DMS79 treated with DMSO at 0.1 percent for 48 hours (cell line): Measurements from ENCODE around the gene HPS4.
A peak's percentile ranks its signal among the peaks of the same experiment; 100 is the strongest.

Source experiments
- DNase-seq: peaks from one replicate; lab custom pipeline; 2025; lab: John Stamatoyannopoulos, UW

Gene HPS4

GRCh38 chr22:26496456-26496855 is 12.9 kb upstream of the HPS4 start:
- DNase-seq: no peak

GRCh38 chr22:26494506-26494905 is 10.9 kb upstream of the HPS4 start:
- peak; percentile 65 for DNase-seq

GRCh38 chr22:26492220-26492619 is 8.6 kb upstream of the HPS4 start:
- DNase-seq: no peak

GRCh38 chr22:26489447-26490036 is 6.0 kb upstream of the HPS4 start:
- DNase-seq: no peak

- peak; percentile 78 for DNase-seq
These were observed 4.4 kb upstream of the HPS4 start for GRCh38 chr22:26487996-26488395.

- DNase-seq: no peak
These were observed 2.8 kb upstream of the HPS4 start for GRCh38 chr22:26486394-26486793.

- no peak for DNase-seq
These were observed 2.3 kb upstream of the HPS4 start for GRCh38 chr22:26485806-26486390.

GRCh38 chr22:26485013-26485412 is 1.4 kb upstream of the HPS4 start:
- DNase-seq: no peak

GRCh38 chr22:26484360-26484706 is 750 bp upstream of the HPS4 start:
- DNase-seq: no peak

- DNase-seq: no peak
These were observed 542 bp downstream of the HPS4 start for GRCh38 chr22:26483043-26483438.

GRCh38 chr22:26482161-26482560 is 1.4 kb downstream of the HPS4 start:
- DNase-seq: no peak

- no peak for DNase-seq
These were observed 1.9 kb downstream of the HPS4 start for GRCh38 chr22:26481694-26482093.

- DNase-seq: no peak
These were observed 2.4 kb downstream of the HPS4 start for GRCh38 chr22:26481112-26481693.

GRCh38 chr22:26480611-26480932 is 3.0 kb downstream of the HPS4 start:
- no peak for DNase-seq

GRCh38 chr22:26479792-26480610 is 3.6 kb downstream of the HPS4 start:
- no peak for DNase-seq

- DNase-seq: no peak
These were observed 4.4 kb downstream of the HPS4 start for GRCh38 chr22:26479043-26479791.

- DNase-seq: no peak
These were observed 6.2 kb downstream of the HPS4 start for GRCh38 chr22:26477341-26477731.

- no peak for DNase-seq
These were observed 6.8 kb downstream of the HPS4 start for GRCh38 chr22:26476705-26477340.

GRCh38 chr22:26474682-26475081 is 8.9 kb downstream of the HPS4 start:
- no peak for DNase-seq

GRCh38 chr22:26471522-26471921 is 12.1 kb downstream of the HPS4 start:
- DNase-seq: no peak

GRCh38 chr22:26470807-26471206 is 12.8 kb downstream of the HPS4 start:
- DNase-seq: no peak

- DNase-seq: no peak
These were observed 17.4 kb downstream of the HPS4 start for GRCh38 chr22:26466196-26466595.
